Measurements from ENCODE around the gene LRP5. TPM values are rescaled to one million over a fixed set of nuclear protein-coding genes. Genes with fewer than 3 reads are reported as not detected.

LRP5 gene
- polyA plus RNA-seq, 1 donor (not counting 4 experiments of a cell fraction or from before 2014, with no cell fraction given): 6.6 TPM

DNA sequence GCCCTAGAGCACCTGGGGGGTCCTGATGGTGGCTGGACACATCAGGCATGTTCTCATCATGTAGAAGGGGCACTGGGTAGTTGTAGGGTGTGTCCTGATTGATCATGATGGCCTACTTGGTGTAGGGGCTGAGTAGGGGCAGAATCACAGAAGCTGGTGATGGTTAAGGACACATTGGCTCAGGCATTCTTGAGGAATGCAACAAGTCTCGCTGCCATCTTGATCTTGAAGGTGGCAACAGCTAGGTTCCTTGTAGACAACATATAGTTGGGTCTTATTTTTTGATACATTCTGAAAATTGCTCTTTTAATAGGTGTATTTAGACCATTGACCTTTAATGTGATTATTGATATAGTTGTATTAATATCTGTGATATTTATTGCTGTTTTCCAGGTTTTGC is 176.2 kb downstream of the LRP5 start:
- TF ChIP-seq, protein P1, sequence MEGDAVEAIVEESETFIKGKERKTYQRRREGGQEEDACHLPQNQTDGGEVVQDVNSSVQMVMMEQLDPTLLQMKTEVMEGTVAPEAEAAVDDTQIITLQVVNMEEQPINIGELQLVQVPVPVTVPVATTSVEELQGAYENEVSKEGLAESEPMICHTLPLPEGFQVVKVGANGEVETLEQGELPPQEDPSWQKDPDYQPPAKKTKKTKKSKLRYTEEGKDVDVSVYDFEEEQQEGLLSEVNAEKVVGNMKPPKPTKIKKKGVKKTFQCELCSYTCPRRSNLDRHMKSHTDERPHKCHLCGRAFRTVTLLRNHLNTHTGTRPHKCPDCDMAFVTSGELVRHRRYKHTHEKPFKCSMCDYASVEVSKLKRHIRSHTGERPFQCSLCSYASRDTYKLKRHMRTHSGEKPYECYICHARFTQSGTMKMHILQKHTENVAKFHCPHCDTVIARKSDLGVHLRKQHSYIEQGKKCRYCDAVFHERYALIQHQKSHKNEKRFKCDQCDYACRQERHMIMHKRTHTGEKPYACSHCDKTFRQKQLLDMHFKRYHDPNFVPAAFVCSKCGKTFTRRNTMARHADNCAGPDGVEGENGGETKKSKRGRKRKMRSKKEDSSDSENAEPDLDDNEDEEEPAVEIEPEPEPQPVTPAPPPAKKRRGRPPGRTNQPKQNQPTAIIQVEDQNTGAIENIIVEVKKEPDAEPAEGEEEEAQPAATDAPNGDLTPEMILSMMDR (optimal IDR thresholded peaks at IDR 0.05 in 1 of 3, IDR thresholded peaks at IDR 0.05 in 1 of 3, conservative IDR thresholded peaks at IDR 0.05 in 1 of 3; ENCODE audit: extremely low read depth in 1 of 3, insufficient read depth in 2 of 3, low read length in 3 of 3): no peak
- no peak for TF ChIP-seq EZH2 (IDR thresholded peaks at IDR 0.05; ENCODE audit: low read length)
- H3K36me3 ChIP-seq (ENCODE audit: control insufficient read depth in 2 of 2, extremely low read depth in 1 of 2, insufficient read depth in 2 of 2, low read length in 2 of 2): no peaks in the 10 kb centered on the region
- no peaks in the 10 kb centered on the region for H3K9me1 ChIP-seq (ENCODE audit: control insufficient read depth, extremely low read depth, insufficient read depth, low read length)
- H4K20me1 ChIP-seq (ENCODE audit: control insufficient read depth, extremely low read depth, insufficient read depth, low read length): peaks cover 25% of the 10 kb centered on the region
- H3K4me2 ChIP-seq (ENCODE audit: control insufficient read depth, extremely low read depth, insufficient read depth, low read depth, low read length): no peak overlapping the region
- no peak overlapping the region for H3K4me3 ChIP-seq (ENCODE audit: control insufficient read depth in 2 of 3, extremely low read depth in 1 of 3, insufficient read depth in 2 of 3, low read depth in 1 of 3, low read length in 3 of 3)
- FAIRE-seq (no peak), DNase-seq (ENCODE audit: low read depth, low spot score) (no peak)
- H3K79me2 ChIP-seq (ENCODE audit: control insufficient read depth, insufficient read depth, low read length): peaks cover 98% of the 10 kb centered on the region
- H2AFZ ChIP-seq (ENCODE audit: control insufficient read depth, low read length): no peak overlapping the region
- no peaks in the 10 kb centered on the region for H3K9me3 ChIP-seq (ENCODE audit: control insufficient read depth, low read depth, low read length)
- dilution Hi-C loops (cut with MboI; ENCODE audit: extremely low pct_ligation_motif_present, low sequenced_read_pairs): no loop called here
- H3K9ac ChIP-seq (ENCODE audit: control insufficient read depth, extremely low read depth, insufficient read depth, low read length): no peak overlapping the region
- no peak overlapping the region for H3K27ac ChIP-seq (ENCODE audit: control insufficient read depth, insufficient read depth, low read length)
- peaks cover 11% of the 10 kb centered on the region for H3K4me1 ChIP-seq (ENCODE audit: control insufficient read depth, extremely low read depth, insufficient read depth, low read length)
- H3K27me3 ChIP-seq (ENCODE audit: control insufficient read depth, extremely low read depth, insufficient read depth, low read length): no peaks in the 10 kb centered on the region

DNA sequence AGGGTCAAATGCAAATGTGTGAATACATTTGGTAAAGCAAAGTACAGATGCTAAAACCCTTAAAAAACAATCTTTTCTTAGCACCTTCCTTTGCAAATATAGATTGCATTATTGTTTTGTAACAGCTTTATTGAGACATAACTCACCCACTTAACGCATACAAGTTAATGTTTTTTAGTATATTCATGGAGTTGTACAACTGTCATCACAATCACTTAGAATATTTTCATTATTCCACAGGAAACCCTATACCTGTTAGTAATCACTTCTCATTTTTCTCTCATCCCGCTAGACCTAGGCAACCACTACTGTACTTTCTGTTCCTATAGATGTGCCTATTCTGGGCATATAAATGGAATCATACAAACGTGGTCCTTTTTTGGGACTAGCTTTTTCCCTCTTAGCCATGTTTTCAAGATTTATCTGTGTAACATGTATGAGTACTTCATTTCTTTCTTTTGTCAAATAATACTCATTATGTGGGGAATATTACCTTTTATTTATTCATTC is 182.9 kb downstream of the LRP5 start:
- FAIRE-seq (no peak), DNase-seq (ENCODE audit: low read depth, low spot score) (no peak)
- Histone ChIP-seq H3K79me2 (ENCODE audit: control insufficient read depth, insufficient read depth, low read length) (peaks cover 97% of the 10 kb centered on the region), H3K9me3 (ENCODE audit: control insufficient read depth, low read depth, low read length) (no peaks in the 10 kb centered on the region), H2AFZ (ENCODE audit: control insufficient read depth, low read length) (no peak overlapping the region), H3K4me3 (ENCODE audit: control insufficient read depth in 2 of 3, extremely low read depth in 1 of 3, insufficient read depth in 2 of 3, low read depth in 1 of 3, low read length in 3 of 3) (no peak overlapping the region), H3K4me1 (ENCODE audit: control insufficient read depth, extremely low read depth, insufficient read depth, low read length) (peaks cover 2% of the 10 kb centered on the region), H3K9me1 (ENCODE audit: control insufficient read depth, extremely low read depth, insufficient read depth, low read length) (peaks cover 6% of the 10 kb centered on the region), H3K27ac (ENCODE audit: control insufficient read depth, insufficient read depth, low read length) (no peak overlapping the region), H4K20me1 (ENCODE audit: control insufficient read depth, extremely low read depth, insufficient read depth, low read length) (peaks cover 23% of the 10 kb centered on the region), H3K36me3 (ENCODE audit: control insufficient read depth in 2 of 2, extremely low read depth in 1 of 2, insufficient read depth in 2 of 2, low read length in 2 of 2) (no peaks in the 10 kb centered on the region), H3K27me3 (ENCODE audit: control insufficient read depth, extremely low read depth, insufficient read depth, low read length) (no peaks in the 10 kb centered on the region), H3K9ac (ENCODE audit: control insufficient read depth, extremely low read depth, insufficient read depth, low read length) (no peak overlapping the region), H3K4me2 (ENCODE audit: control insufficient read depth, extremely low read depth, insufficient read depth, low read depth, low read length) (no peak overlapping the region)
- dilution Hi-C loops (cut with MboI; ENCODE audit: extremely low pct_ligation_motif_present, low sequenced_read_pairs): no loop called here
- TF ChIP-seq, protein P1 (optimal IDR thresholded peaks at IDR 0.05 in 1 of 3, IDR thresholded peaks at IDR 0.05 in 1 of 3, conservative IDR thresholded peaks at IDR 0.05 in 1 of 3; ENCODE audit: extremely low read depth in 1 of 3, insufficient read depth in 2 of 3, low read length in 3 of 3): no peak

Data from keratinocyte (primary cell).